Upper lobe of right lung (tissue), 1 donor: ENCODE results near the gene FAM151B. TPM values are rescaled to one million over a fixed set of nuclear protein-coding genes. Genes with fewer than 3 reads are reported as not detected.

Experiments used
- ATAC-seq: fragments of 200-7000 bp; cut with Tn5 transposase; one replicate; pipeline ENCODE4 v1.9.1; 2020; ENCODE audit warnings: mild to moderate bottlenecking, moderate library complexity
- DNase-seq: peaks from one replicate; pipeline ENCODE4 v3.0.0-alpha.2; 2020
- H3K27ac ChIP-seq: fragments of 200-600 bp; one replicate; pipeline ENCODE4 v1.8.0; 2022
- H3K27me3 ChIP-seq: fragments of 200-600 bp; one replicate; pipeline ENCODE4 v1.8.0; 2022; ENCODE audit warnings: mild to moderate bottlenecking
- H3K36me3 ChIP-seq: fragments of 200-600 bp; one replicate; pipeline ENCODE4 v1.8.0; 2022
- H3K4me1 ChIP-seq: fragments of 200-600 bp; one replicate; pipeline ENCODE4 v1.8.0; 2022
- H3K4me3 ChIP-seq: fragments of 200-600 bp; one replicate; pipeline ENCODE4 v1.8.0; 2022; ENCODE audit warnings: mild to moderate bottlenecking
- H3K9me3 ChIP-seq: fragments of 200-600 bp; one replicate; pipeline ENCODE4 v1.8.0; 2022
- CTCF ChIP-seq: fragments of 200-600 bp; IDR thresholded peaks from one replicate; pipeline ENCODE4 v1.8.0; 2022; ENCODE audit warnings: antibody characterized with exemption
- intact Hi-C: fragments of 100-400 bp; cut with DNase I; formaldehyde crosslinking; loops from one replicate; pipeline ENCODE4 v1.11.0; 2022
- total RNA-seq: library from RNA; stranded (reverse); fragmentation: NEBNext Ultra II Directional; extraction: Animal tissue kit (Norgen Biotek cat#: 25700); gene quantifications from one replicate; pipeline ENCODE4 v1.2.1, GENCODE V29; 2021
- donor health status: DM: no; HTN: yes; CAD: no; lungs with severe emphysema.

Gene FAM151B
- total RNA-seq, 1 donor from 2014 or later: 3.4 TPM

GRCh38 chr5:80504833-80505232 lies 16.9 kb downstream of the FAM151B start:
- H3K27ac ChIP-seq: no peak overlapping the region
- H3K4me1 ChIP-seq: no peaks in the 10 kb centered on the region
- no peak for ATAC-seq
- H3K4me3 ChIP-seq: no peak overlapping the region
- H3K9me3 ChIP-seq: no peaks in the 10 kb centered on the region
- no peaks in the 10 kb centered on the region for H3K27me3 ChIP-seq
- intact Hi-C loops: no loop called here
- H3K36me3 ChIP-seq: no peaks in the 10 kb centered on the region
- TF ChIP-seq CTCF: no peak
- DNase-seq: no peak

- no peaks in the 10 kb centered on the region for H3K36me3 ChIP-seq
- no peaks in the 10 kb centered on the region for H3K9me3 ChIP-seq
- no peaks in the 10 kb centered on the region for H3K4me1 ChIP-seq
- intact Hi-C loops: no loop called here
- DNase-seq (no peak), ATAC-seq (no peak)
- TF ChIP-seq CTCF: no peak
- no peak overlapping the region for H3K27ac ChIP-seq
- no peak overlapping the region for H3K4me3 ChIP-seq
- no peaks in the 10 kb centered on the region for H3K27me3 ChIP-seq
These were observed 19.8 kb downstream of the FAM151B start for GRCh38 chr5:80507663-80508062.

- no peak for TF ChIP-seq CTCF
- Histone ChIP-seq H3K9me3 (no peaks in the 10 kb centered on the region), H3K27me3 (no peaks in the 10 kb centered on the region), H3K36me3 (no peaks in the 10 kb centered on the region), H3K27ac (no peak overlapping the region), H3K4me1 (no peaks in the 10 kb centered on the region), H3K4me3 (no peak overlapping the region)
- ATAC-seq: no peak
- no peak for DNase-seq
- intact Hi-C loops: no loop called here
These were observed 20.9 kb downstream of the FAM151B start for GRCh38 chr5:80508844-80509243.

- no peak overlapping the region for H3K4me3 ChIP-seq
- ATAC-seq (no peak), DNase-seq (no peak)
- TF ChIP-seq CTCF: no peak
- H3K27ac ChIP-seq: no peak overlapping the region
- intact Hi-C loops: no loop called here
- H3K4me1 ChIP-seq: no peaks in the 10 kb centered on the region
- no peaks in the 10 kb centered on the region for H3K9me3 ChIP-seq
- H3K27me3 ChIP-seq: no peaks in the 10 kb centered on the region
- H3K36me3 ChIP-seq: no peaks in the 10 kb centered on the region
These were observed 21.5 kb downstream of the FAM151B start for GRCh38 chr5:80509362-80509761.

GRCh38 chr5:80516826-80517225 lies 28.9 kb downstream of the FAM151B start:
- intact Hi-C loops: no loop called here

More at GRCh38 chr5:80516826-80517225, 28.9 kb downstream of the FAM151B start:
- ATAC-seq (no peak), DNase-seq (no peak)
- Histone ChIP-seq H3K4me1 (no peaks in the 10 kb centered on the region), H3K4me3 (no peak overlapping the region), H3K27ac (no peak overlapping the region), H3K27me3 (no peaks in the 10 kb centered on the region), H3K36me3 (peaks cover 6% of the 10 kb centered on the region), H3K9me3 (no peaks in the 10 kb centered on the region)
- TF ChIP-seq CTCF: no peak
